HepG2 (cell line): Measurements from ENCODE around the gene HDGFL3. TPM values are rescaled to one million over a fixed set of nuclear protein-coding genes. Genes with fewer than 3 reads are reported as not detected.

Source experiments
- ATAC-seq: fragments of 200-7000 bp; cut with Tn5 transposase; 3 replicates; pipeline ENCODE4 v1.9.1; 2020; ENCODE audit warnings: mild to moderate bottlenecking, moderate library complexity
- BruUV-seq: library from RNA; stranded (reverse); fragments of 400-500 nt; replicated peaks from 2 replicates; lab custom pipeline; 2021; lab: Mats Ljungman, UMichigan
- CTCF ChIA-PET: fragments of 300-600 bp; formaldehyde crosslinking; extraction: SDS; loops from one replicate; lab custom pipeline; 2021; ENCODE audit warnings: low total read pairs, inconsistent platforms, low intra/inter-chr PET ratio; lab: Yijun Ruan, JAX
- POLR2A ChIA-PET: fragments of 350-600 bp; sonication (Branson Sonifier 250); formaldehyde crosslinking; loops from one replicate; lab custom pipeline; 2020; ENCODE audit warnings: antibody characterized with exemption, inconsistent platforms; lab: Yijun Ruan, JAX
- DNase-seq: peaks from one replicate; pipeline ENCODE4 v3.0.0-alpha.2; 2015; ENCODE audit warnings: low spot score
- FAIRE-seq: peaks from 3 replicates; lab custom pipeline; 2011; peaks lifted over from hg19 to GRCh38; lab: Jason Lieb, UNC
- H2AFZ ChIP-seq: one replicate; pipeline ENCODE4 v1.6.1; 2011; ENCODE audit warnings: low read length, inconsistent platforms
- H3K27ac ChIP-seq: fragments of 300-600 bp; 3 replicates; pipeline ENCODE4 v1.8.0; 2011; ENCODE audit warnings: mixed run types, mild to moderate bottlenecking, mixed read lengths, low read length, inconsistent platforms; ENCODE audit not compliant: insufficient read depth; ENCODE audit errors: extremely low read length
- H3K27me3 ChIP-seq, 2 experiments: fragments of 200-600 bp in 1 of 2; 2 replicates in 1 of 2; 3 replicates in 1 of 2; pipeline versions ENCODE4 v1.6.0 to v1.8.0; 2011; ENCODE audit warnings: low read length in 2 of 2, mild to moderate bottlenecking in 2 of 2, moderate library complexity in 2 of 2, inconsistent platforms in 1 of 2; ENCODE audit not compliant: insufficient read depth in 2 of 2, control insufficient read depth in 1 of 2
- H3K36me3 ChIP-seq, 2 experiments: fragments of 200-600 bp in 1 of 2; replicated peaks in 1 of 2; 2 replicates in 1 of 2; 3 replicates in 1 of 2; pipeline versions ENCODE4 v1.5.1 to v1.8.0; 2011; ENCODE audit warnings: low read length in 2 of 2, inconsistent platforms in 1 of 2; ENCODE audit not compliant: insufficient read depth in 2 of 2, control insufficient read depth in 1 of 2
- H3K4me1 ChIP-seq: 2 replicates; pipeline ENCODE4 v1.5.1; 2012; ENCODE audit warnings: low read length, inconsistent platforms; ENCODE audit not compliant: insufficient read depth
- H3K4me2 ChIP-seq: 2 replicates; pipeline ENCODE4 v1.6.0; 2011; ENCODE audit warnings: low read depth, low read length, inconsistent platforms
- H3K4me3 ChIP-seq, 3 experiments: fragments of 200-600 bp in 1 of 3; sonication (generic), shearing (Covaris generic) in 1 of 3; replicated peaks in 1 of 3; 2 replicates each; pipeline ENCODE4 v1.5.1; 2011 to 2016; ENCODE audit warnings: low read length in 3 of 3, inconsistent platforms in 2 of 3, low read depth in 2 of 3, mild to moderate bottlenecking in 2 of 3, control low read depth in 1 of 3, mixed read lengths in 1 of 3; ENCODE audit not compliant: insufficient read depth in 1 of 3
- H3K79me2 ChIP-seq: one replicate; pipeline ENCODE4 v1.6.1; 2011; ENCODE audit warnings: low read length, inconsistent platforms; ENCODE audit not compliant: insufficient read depth
- H3K9ac ChIP-seq: 2 replicates; pipeline ENCODE4 v1.6.0; 2011; ENCODE audit warnings: mild to moderate bottlenecking, low read depth, low read length, inconsistent platforms; ENCODE audit not compliant: insufficient read depth
- H3K9me3 ChIP-seq: 2 replicates; pipeline ENCODE4 v1.5.1; 2012; ENCODE audit warnings: mild to moderate bottlenecking, low read length
- H4K20me1 ChIP-seq: 2 replicates; pipeline ENCODE4 v1.6.0; 2011; ENCODE audit warnings: inconsistent platforms, mild to moderate bottlenecking, low read length, moderate library complexity; ENCODE audit not compliant: insufficient read depth
- GLI4 ChIP-seq: sonication (generic); formaldehyde crosslinking; IDR thresholded peaks from 2 replicates; pipeline ENCODE4 v1.5.1; 2020; ENCODE audit warnings: missing genetic modification reagents, mild to moderate bottlenecking, moderate library complexity, borderline replicate concordance
- KDM2A ChIP-seq: sonication (generic); formaldehyde crosslinking; IDR thresholded peaks from 2 replicates; pipeline ENCODE4 v1.4.0; 2020; ENCODE audit warnings: low read depth, missing genetic modification reagents, borderline replicate concordance
- NFE2 ChIP-seq: sonication (generic); formaldehyde crosslinking; IDR thresholded peaks from 2 replicates; pipeline ENCODE4 v1.4.0; 2020; ENCODE audit warnings: missing genetic modification reagents
- NFYB ChIP-seq: sonication (generic); formaldehyde crosslinking; IDR thresholded peaks from 2 replicates; pipeline ENCODE4 v1.4.0; 2020; ENCODE audit warnings: missing genetic modification reagents
- SKI ChIP-seq: fragments of 450-650 bp; IDR thresholded peaks from one replicate; pipeline ENCODE4 v1.6.1; 2018; ENCODE audit warnings: mild to moderate bottlenecking; ENCODE audit not compliant: partially characterized antibody
- ZNF550 ChIP-seq: sonication (generic); formaldehyde crosslinking; IDR thresholded peaks from 2 replicates; pipeline ENCODE4 v1.4.0; 2020; ENCODE audit warnings: mild to moderate bottlenecking, missing genetic modification reagents, borderline replicate concordance
- WGBS: methylation state at CpG from one replicate; pipeline ENCODE4 v1.1.6; 2017; ENCODE audit warnings: low lambda C conversion rate; 5-methylcytosine and 5-hydroxymethylcytosine counted together
- in situ Hi-C: cut with HindIII; loops from 2 replicates; pipeline ENCODE4 v1.10.0; 2017; ENCODE audit warnings: low pct_unique_long_range_greater_than_20kb; ENCODE audit not compliant: extremely low pct_ligation_motif_present
- intact Hi-C: fragments of 100-400 bp; cut with micrococcal nuclease; formaldehyde crosslinking; loops from one replicate; pipeline ENCODE4 v1.10.0; 2022; ENCODE audit not compliant: unreplicated experiment
- polyA plus RNA-seq, 8 experiments: library from polyadenylated mRNA; depleted of rRNA in 3 of 8; stranded (reverse) in 7 of 8; unstranded in 1 of 8; fragments of >200 nt; fragmentation: Illumina TruSeq in 4 of 8; extraction: Trizol in 4 of 8; gene quantifications; 2 replicates each; pipeline versions ENCODE4 v1.2.1 to v1.2.3, GENCODE V29; 2011 to 2016; ENCODE audit warnings: low read depth in 4 of 8, missing spikeins in 1 of 8, mixed read lengths in 1 of 8; ENCODE audit not compliant: insufficient read depth in 1 of 8
- total RNA-seq, 5 experiments: library from RNA; depleted of rRNA; stranded (reverse); fragments of >200 nt; fragmentation: Illumina TruSeq; extraction: Trizol; gene quantifications; 2 replicates each; pipeline ENCODE4 v1.2.3, GENCODE V29; 2016; ENCODE audit warnings: low read depth in 1 of 5
- TF ChIP-seq, protein P1 (sequence below): sonication (generic); formaldehyde crosslinking; IDR thresholded peaks from 2 replicates; pipeline ENCODE4 v1.4.0; 2020; ENCODE audit warnings: missing genetic modification reagents
- TF ChIP-seq, protein P2 (sequence below): sonication (generic); formaldehyde crosslinking; IDR thresholded peaks from 2 replicates; pipeline ENCODE4 v1.4.0; 2020; ENCODE audit warnings: missing genetic modification reagents, borderline replicate concordance

Gene HDGFL3
- total and polyA plus RNA-seq, 2 of the 13 experiments (the other 11 are each of a cell fraction or from before 2014, with no cell fraction given): 0.07 to 0.09 TPM

DNA sequence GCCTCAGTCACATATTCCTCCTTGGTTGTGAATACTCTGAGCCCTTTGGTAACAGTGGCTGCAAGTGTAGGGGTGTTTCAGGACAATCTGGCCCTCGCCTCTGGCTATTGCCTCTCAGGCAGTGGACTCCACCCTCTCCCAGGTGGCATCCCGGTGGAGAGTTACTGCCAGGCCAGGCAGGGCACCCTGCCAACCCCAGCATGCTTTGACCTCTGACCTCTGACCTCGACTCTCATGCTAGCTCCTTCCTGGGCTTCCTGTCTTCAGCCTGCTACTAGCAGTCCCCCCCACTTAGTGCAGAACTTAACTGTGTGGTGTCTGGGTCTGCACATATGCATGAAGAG is 94.7 kb downstream of the HDGFL3 start:
- POLR2A ChIA-PET: no interaction called here
- no peak for DNase-seq
- Histone ChIP-seq H3K79me2 (no peaks in the 10 kb centered on the region), H3K4me3 (no peak overlapping the region), H3K27me3 (peaks cover 2 to 48% of the 10 kb centered on the region in 2 experiments; a peak in 3 of 5 replicates), H3K36me3 (no peaks in the 10 kb centered on the region), H3K4me2 (no peak overlapping the region), H3K9ac (no peak overlapping the region), H2AFZ (no peak overlapping the region), H3K27ac (no peak overlapping the region)
- FAIRE-seq: no peak
- no TSS peak for BruUV-seq
- ATAC-seq: no peak
- in situ Hi-C loops: no loop called here
- TF ChIP-seq NFE2 (CRISPR knock-in tag) (no peak), KDM2A (CRISPR knock-in tag) (no peak), SKI (no peak), GLI4 (CRISPR knock-in tag) (no peak), ZNF550 (CRISPR knock-in tag) (no peak), NFYB (no peak)
- TF ChIP-seq, protein P1, sequence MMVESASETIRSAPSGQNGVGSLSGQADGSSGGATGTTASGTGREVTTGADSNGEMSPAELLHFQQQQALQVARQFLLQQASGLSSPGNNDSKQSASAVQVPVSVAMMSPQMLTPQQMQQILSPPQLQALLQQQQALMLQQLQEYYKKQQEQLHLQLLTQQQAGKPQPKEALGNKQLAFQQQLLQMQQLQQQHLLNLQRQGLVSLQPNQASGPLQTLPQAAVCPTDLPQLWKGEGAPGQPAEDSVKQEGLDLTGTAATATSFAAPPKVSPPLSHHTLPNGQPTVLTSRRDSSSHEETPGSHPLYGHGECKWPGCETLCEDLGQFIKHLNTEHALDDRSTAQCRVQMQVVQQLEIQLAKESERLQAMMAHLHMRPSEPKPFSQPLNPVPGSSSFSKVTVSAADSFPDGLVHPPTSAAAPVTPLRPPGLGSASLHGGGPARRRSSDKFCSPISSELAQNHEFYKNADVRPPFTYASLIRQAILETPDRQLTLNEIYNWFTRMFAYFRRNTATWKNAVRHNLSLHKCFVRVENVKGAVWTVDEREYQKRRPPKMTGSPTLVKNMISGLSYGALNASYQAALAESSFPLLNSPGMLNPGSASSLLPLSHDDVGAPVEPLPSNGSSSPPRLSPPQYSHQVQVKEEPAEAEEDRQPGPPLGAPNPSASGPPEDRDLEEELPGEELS (CRISPR knock-in tag): no peak
- TF ChIP-seq, protein P2, sequence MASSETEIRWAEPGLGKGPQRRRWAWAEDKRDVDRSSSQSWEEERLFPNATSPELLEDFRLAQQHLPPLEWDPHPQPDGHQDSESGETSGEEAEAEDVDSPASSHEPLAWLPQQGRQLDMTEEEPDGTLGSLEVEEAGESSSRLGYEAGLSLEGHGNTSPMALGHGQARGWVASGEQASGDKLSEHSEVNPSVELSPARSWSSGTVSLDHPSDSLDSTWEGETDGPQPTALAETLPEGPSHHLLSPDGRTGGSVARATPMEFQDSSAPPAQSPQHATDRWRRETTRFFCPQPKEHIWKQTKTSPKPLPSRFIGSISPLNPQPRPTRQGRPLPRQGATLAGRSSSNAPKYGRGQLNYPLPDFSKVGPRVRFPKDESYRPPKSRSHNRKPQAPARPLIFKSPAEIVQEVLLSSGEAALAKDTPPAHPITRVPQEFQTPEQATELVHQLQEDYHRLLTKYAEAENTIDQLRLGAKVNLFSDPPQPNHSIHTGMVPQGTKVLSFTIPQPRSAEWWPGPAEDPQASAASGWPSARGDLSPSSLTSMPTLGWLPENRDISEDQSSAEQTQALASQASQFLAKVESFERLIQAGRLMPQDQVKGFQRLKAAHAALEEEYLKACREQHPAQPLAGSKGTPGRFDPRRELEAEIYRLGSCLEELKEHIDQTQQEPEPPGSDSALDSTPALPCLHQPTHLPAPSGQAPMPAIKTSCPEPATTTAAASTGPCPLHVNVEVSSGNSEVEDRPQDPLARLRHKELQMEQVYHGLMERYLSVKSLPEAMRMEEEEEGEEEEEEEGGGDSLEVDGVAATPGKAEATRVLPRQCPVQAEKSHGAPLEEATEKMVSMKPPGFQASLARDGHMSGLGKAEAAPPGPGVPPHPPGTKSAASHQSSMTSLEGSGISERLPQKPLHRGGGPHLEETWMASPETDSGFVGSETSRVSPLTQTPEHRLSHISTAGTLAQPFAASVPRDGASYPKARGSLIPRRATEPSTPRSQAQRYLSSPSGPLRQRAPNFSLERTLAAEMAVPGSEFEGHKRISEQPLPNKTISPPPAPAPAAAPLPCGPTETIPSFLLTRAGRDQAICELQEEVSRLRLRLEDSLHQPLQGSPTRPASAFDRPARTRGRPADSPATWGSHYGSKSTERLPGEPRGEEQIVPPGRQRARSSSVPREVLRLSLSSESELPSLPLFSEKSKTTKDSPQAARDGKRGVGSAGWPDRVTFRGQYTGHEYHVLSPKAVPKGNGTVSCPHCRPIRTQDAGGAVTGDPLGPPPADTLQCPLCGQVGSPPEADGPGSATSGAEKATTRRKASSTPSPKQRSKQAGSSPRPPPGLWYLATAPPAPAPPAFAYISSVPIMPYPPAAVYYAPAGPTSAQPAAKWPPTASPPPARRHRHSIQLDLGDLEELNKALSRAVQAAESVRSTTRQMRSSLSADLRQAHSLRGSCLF (CRISPR knock-in tag): no peak
- TF ChIP-seq, all 625 proteins: peak for 0
- 0% methylated on average over 1 of the region's 3 CpGs for WGBS
- intact Hi-C loops: no loop called here
- H3K9me3 ChIP-seq: no peaks in the 10 kb centered on the region
- H3K4me1 ChIP-seq: no peaks in the 10 kb centered on the region
- CTCF ChIA-PET: no interaction called here
- no peaks in the 10 kb centered on the region for H4K20me1 ChIP-seq
